SK-N-SH treated with all-trans-retinoic acid at 6 μM for 48 hours (cell line): ENCODE data around the gene XPO6.

ENCODE experiments used
- CSDC2 ChIP-seq: fragments of 250-450 bp; sonication (Bioruptor Pico); IDR thresholded peaks from 2 replicates; pipeline ENCODE4 v1.5.0; 2020; ENCODE audit warnings: mild to moderate bottlenecking, moderate library complexity
- ESRRG ChIP-seq: fragments of 250-450 bp; sonication (Bioruptor Pico); IDR thresholded peaks from 2 replicates; pipeline ENCODE4 v1.6.1; 2021; ENCODE audit warnings: mild to moderate bottlenecking
- GLIS3 ChIP-seq: fragments of 250-450 bp; sonication (Bioruptor Pico); IDR thresholded peaks from 2 replicates; pipeline ENCODE4 v1.5.0; 2020; ENCODE audit warnings: mild to moderate bottlenecking, moderate library complexity
- ISL1 ChIP-seq: fragments of 250-450 bp; sonication (Bioruptor Pico); IDR thresholded peaks from 2 replicates; pipeline ENCODE4 v2.1.2; 2022; ENCODE audit warnings: mild to moderate bottlenecking, moderate library complexity
- PPARA ChIP-seq: fragments of 250-450 bp; sonication (Bioruptor Pico); IDR thresholded peaks from 2 replicates; pipeline ENCODE4 v1.5.0; 2020; ENCODE audit warnings: mild to moderate bottlenecking, borderline replicate concordance
- SNAI2 ChIP-seq: fragments of 250-450 bp; sonication (Bioruptor Pico); IDR thresholded peaks from 2 replicates; pipeline ENCODE4 v1.5.0; 2020; ENCODE audit warnings: mild to moderate bottlenecking, moderate library complexity
- TCF4 ChIP-seq: fragments of 250-450 bp; sonication (Bioruptor Pico); IDR thresholded peaks from 2 replicates; pipeline ENCODE4 v1.8.0; 2021; ENCODE audit warnings: mild to moderate bottlenecking, moderate library complexity, borderline replicate concordance
- ZC3H10 ChIP-seq: fragments of 250-450 bp; sonication (Bioruptor Pico); IDR thresholded peaks from 2 replicates; pipeline ENCODE4 v1.5.1; 2021; ENCODE audit warnings: mild to moderate bottlenecking, moderate library complexity
- ZFP30 ChIP-seq: fragments of 450-650 bp; formaldehyde crosslinking; IDR thresholded peaks from 2 replicates; pipeline ENCODE4 v1.5.0; 2022; ENCODE audit warnings: mild to moderate bottlenecking, moderate library complexity
- ZNF565 ChIP-seq: fragments of 450-650 bp; formaldehyde crosslinking; conservative IDR thresholded peaks from 2 replicates; pipeline ENCODE4 v1.5.0; 2020; ENCODE audit warnings: low read depth, mild to moderate bottlenecking, moderate library complexity
- ZNF70 ChIP-seq: fragments of 450-650 bp; formaldehyde crosslinking; IDR thresholded peaks from 2 replicates; pipeline ENCODE4 v1.5.0; 2020; ENCODE audit warnings: mild to moderate bottlenecking, moderate library complexity
- ZNF8 ChIP-seq: fragments of 450-650 bp; formaldehyde crosslinking; IDR thresholded peaks from 2 replicates; pipeline ENCODE4 v1.5.0; 2020; ENCODE audit warnings: mild to moderate bottlenecking, moderate library complexity
- TF ChIP-seq, protein P1 (sequence below): fragments of 250-450 bp; sonication (Bioruptor Pico); IDR thresholded peaks from 2 replicates; pipeline ENCODE4 v1.8.0; 2020; ENCODE audit warnings: mild to moderate bottlenecking, moderate library complexity, borderline replicate concordance
- TF ChIP-seq, protein P2 (sequence below): fragments of 250-450 bp; sonication (Bioruptor Pico); IDR thresholded peaks from 2 replicates; pipeline ENCODE4 v1.5.1; 2020; ENCODE audit warnings: low read depth, mild to moderate bottlenecking, moderate library complexity

DNA sequence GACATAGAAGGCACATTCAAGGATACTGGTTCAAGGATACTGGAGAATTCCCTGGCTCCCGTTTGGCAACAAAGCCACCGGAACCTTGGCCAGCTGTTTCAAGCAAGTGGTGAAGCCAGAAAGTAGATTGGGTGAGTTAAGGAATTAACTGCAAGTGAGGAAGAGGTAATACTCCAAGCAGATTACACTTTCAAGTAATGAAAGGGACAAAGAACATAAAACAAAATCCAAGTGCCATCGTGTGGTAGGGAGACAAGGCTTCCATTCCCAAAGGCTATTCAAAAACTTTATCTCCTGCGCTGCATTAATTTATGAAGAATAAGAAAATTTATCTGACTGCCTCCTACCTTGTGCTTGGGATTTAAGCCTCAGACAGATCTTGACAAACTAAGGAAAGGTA is 27.8 kb downstream of the XPO6 start:
- no peak for TF ChIP-seq PPARA (CRISPR knock-in tag)
- TF ChIP-seq CSDC2 (CRISPR knock-in tag), result no peak
- TF ChIP-seq, protein P1, sequence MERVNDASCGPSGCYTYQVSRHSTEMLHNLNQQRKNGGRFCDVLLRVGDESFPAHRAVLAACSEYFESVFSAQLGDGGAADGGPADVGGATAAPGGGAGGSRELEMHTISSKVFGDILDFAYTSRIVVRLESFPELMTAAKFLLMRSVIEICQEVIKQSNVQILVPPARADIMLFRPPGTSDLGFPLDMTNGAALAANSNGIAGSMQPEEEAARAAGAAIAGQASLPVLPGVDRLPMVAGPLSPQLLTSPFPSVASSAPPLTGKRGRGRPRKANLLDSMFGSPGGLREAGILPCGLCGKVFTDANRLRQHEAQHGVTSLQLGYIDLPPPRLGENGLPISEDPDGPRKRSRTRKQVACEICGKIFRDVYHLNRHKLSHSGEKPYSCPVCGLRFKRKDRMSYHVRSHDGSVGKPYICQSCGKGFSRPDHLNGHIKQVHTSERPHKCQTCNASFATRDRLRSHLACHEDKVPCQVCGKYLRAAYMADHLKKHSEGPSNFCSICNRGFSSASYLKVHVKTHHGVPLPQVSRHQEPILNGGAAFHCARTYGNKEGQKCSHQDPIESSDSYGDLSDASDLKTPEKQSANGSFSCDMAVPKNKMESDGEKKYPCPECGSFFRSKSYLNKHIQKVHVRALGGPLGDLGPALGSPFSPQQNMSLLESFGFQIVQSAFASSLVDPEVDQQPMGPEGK (CRISPR knock-in tag), result no peak
- TF ChIP-seq ZC3H10, result no peak
- TF ChIP-seq ESRRG (CRISPR knock-in tag), result no peak
- no peak for TF ChIP-seq SNAI2 (CRISPR knock-in tag)
- no peak for TF ChIP-seq ISL1 (CRISPR knock-in tag)
- TF ChIP-seq ZNF8 (CRISPR knock-in tag), result no peak
- no peak for TF ChIP-seq ZNF565 (CRISPR knock-in tag)
- TF ChIP-seq TCF4, result no peak
- TF ChIP-seq ZFP30 (CRISPR knock-in tag), result no peak
- TF ChIP-seq, protein P2, sequence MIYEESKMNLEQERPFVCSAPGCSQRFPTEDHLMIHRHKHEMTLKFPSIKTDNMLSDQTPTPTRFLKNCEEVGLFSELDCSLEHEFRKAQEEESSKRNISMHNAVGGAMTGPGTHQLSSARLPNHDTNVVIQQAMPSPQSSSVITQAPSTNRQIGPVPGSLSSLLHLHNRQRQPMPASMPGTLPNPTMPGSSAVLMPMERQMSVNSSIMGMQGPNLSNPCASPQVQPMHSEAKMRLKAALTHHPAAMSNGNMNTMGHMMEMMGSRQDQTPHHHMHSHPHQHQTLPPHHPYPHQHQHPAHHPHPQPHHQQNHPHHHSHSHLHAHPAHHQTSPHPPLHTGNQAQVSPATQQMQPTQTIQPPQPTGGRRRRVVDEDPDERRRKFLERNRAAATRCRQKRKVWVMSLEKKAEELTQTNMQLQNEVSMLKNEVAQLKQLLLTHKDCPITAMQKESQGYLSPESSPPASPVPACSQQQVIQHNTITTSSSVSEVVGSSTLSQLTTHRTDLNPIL, result no peak
- TF ChIP-seq ZNF70 (CRISPR knock-in tag), result no peak
- TF ChIP-seq GLIS3 (CRISPR knock-in tag), result no peak
